OCI-LY3 (cell line): ENCODE results near the gene LEMD3.

Source experiments
- CTCF ChIP-seq: fragments of 200-600, 300-600 bp; sonication (generic); IDR thresholded peaks from 2 replicates; pipeline ENCODE4 v1.5.1; 2014; ENCODE audit warnings: antibody characterized with exemption, low read length, low read depth
- EZH2phosphoT487 ChIP-seq: fragments of 200-600 bp; shearing (Covaris generic); IDR thresholded peaks from 2 replicates; pipeline ENCODE4 v1.6.1; 2018; ENCODE audit warnings: antibody characterized with exemption, mixed run types, low read depth

GRCh38 chr12:65292241-65292640 lies 122.9 kb downstream of the LEMD3 start:
- TF ChIP-seq CTCF (no peak), EZH2phosphoT487 (no peak)
